Measurements from ENCODE around the gene SGK2.

- TF ChIP-seq POLR2A (IDR thresholded peaks at IDR 0.05; ENCODE audit: low read depth, low read length) (no peak), POLR2AphosphoS5 (IDR thresholded peaks at IDR 0.05; ENCODE audit: low read depth, low read length) (no peak)
These were observed 6.3 kb downstream of the SGK2 start for GRCh38 chr20:43564993-43565757.

Data from GM12891 (cell line).